22Rv1 (cell line): Measurements from ENCODE around the gene AAK1.
"Not testable (repeated sequence)": the region's sequence is repeated elsewhere in the genome, so short reads cannot be mapped to it uniquely, and the experiment has no call there.

Experiments
- H3K27ac ChIP-seq: fragments of 450-650 bp; 2 replicates; pipeline ENCODE4 v1.5.1; 2017
- CTCF ChIP-seq: fragments of 450-650 bp; IDR thresholded peaks from 2 replicates; pipeline ENCODE4 v1.5.1; 2017; ENCODE audit warnings: mild to moderate bottlenecking
- ZFX ChIP-seq: fragments of 450-650 bp; IDR thresholded peaks from 2 replicates; pipeline ENCODE4 v1.6.1; 2017; ENCODE audit warnings: antibody characterized with exemption, borderline replicate concordance

Gene AAK1

GRCh38 chr2:69561101-69561500, 82.4 kb downstream of the AAK1 start:
- no peak overlapping the region for H3K27ac ChIP-seq
- TF ChIP-seq ZFX: no peak
- TF ChIP-seq CTCF: no peak

DNA sequence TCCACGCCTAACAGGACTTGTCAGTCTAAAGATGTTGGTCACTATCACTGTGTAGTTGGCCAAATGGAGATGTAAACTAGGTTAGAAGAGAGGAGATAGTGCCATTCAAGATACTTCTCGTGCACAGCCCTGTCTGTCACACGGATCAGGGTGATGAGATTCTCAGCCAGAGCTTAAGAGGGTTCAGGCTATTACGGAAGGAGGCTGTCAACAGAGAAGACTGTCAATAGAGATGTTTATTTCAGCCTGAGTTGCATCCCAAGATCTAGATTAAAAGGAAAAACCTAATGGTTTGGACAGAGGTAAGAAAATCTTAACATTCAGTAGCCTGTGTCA, 83.4 kb downstream of the AAK1 start:
- H3K27ac ChIP-seq: no peak overlapping the region
- TF ChIP-seq ZFX (no peak), CTCF (no peak)

- peak; percentile 80 for TF ChIP-seq CTCF
- TF ChIP-seq ZFX: no peak
- H3K27ac ChIP-seq: no peak overlapping the region
Observed at GRCh38 chr2:69559442-69560146, 83.9 kb downstream of the AAK1 start.

DNA sequence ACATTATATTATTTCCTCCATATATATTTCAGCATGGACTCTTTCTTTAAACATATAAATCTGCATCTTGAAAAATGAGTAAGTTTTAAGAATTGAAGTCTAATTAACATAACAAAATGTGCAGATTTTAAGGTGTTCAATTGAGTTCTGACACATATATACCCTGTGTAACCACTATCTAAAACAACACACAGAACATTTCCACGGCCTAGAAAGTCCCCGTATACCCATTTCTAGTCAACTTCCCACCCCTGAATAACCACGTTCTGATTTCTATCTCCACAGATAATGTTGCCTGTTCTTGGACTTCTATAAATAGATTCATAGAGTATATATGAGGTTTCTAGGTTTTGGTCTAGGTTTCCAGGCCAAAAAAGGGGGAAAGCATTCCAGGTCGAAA, 87.5 kb downstream of the AAK1 start:
- no peak overlapping the region for H3K27ac ChIP-seq
- TF ChIP-seq ZFX (no peak), CTCF (no peak)

DNA sequence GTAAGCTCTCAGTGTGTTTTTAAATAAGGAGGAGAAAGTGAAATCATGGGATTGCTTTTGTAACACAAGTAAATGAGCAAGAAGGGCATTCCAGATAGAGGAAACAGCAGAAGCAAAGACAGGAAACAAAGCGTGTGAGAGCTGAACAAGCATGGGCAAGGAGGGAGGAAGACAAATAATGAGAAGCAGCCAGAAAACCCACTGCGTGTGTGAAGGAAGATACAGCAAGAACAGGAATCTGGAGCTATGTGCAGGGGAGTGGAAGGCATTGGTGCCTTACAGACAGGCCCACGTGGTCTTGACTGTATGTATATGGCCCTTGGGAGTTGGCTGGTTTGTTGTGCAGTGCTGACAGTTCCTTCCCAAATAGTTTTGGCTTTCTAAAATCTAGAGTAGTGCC, 88.6 kb downstream of the AAK1 start:
- TF ChIP-seq ZFX (no peak), CTCF (no peak)
- no peak overlapping the region for H3K27ac ChIP-seq

GRCh38 chr2:69554568-69554967, 89.0 kb downstream of the AAK1 start:
- TF ChIP-seq ZFX (no peak), CTCF (no peak)
- no peak overlapping the region for H3K27ac ChIP-seq

GRCh38 chr2:69553991-69554390, 89.5 kb downstream of the AAK1 start:
- no peak for TF ChIP-seq ZFX
- TF ChIP-seq CTCF: no peak
- no peak overlapping the region for H3K27ac ChIP-seq

- not testable (repeated sequence) for H3K27ac ChIP-seq
Observed at GRCh38 chr2:69550511-69550910, 93.0 kb downstream of the AAK1 start.
